A673 (cell line): ENCODE data around the gene GLT1D1. TPM values are rescaled to one million over a fixed set of nuclear protein-coding genes. Genes with fewer than 3 reads are reported as not detected.

Source experiments
- BruUV-seq: library from RNA; stranded (reverse); fragments of 400-500 nt; replicated peaks from 2 replicates; lab custom pipeline; 2021; lab: Mats Ljungman, UMichigan
- CTCF ChIA-PET: fragments of 300-600 bp; sonication (Branson Sonifier 250); formaldehyde crosslinking; loops from one replicate; lab custom pipeline; 2022; ENCODE audit warnings: antibody characterized with exemption; lab: Charles Lee
- POLR2A ChIA-PET: fragments of 300-600 bp; sonication (Branson Sonifier 250); formaldehyde crosslinking; loops from one replicate; lab custom pipeline; 2022; ENCODE audit warnings: antibody characterized with exemption; ENCODE audit not compliant: low non-redundant PET; lab: Charles Lee
- DNase-seq: peaks from one replicate; pipeline ENCODE4 v3.0.0-alpha.2; 2015; ENCODE audit warnings: low spot score
- H3K27ac ChIP-seq: fragments of 200-600 bp; sonication (generic); 2 replicates; pipeline ENCODE4 v1.5.1; 2016; ENCODE audit warnings: mixed run types, low read depth, mild to moderate bottlenecking, mixed read lengths, antibody characterized with exemption, low read length; ENCODE audit not compliant: poor library complexity, severe bottlenecking
- H3K27me3 ChIP-seq: fragments of 200-600 bp; sonication (generic); replicated peaks from 2 replicates; pipeline ENCODE4 v1.6.1; 2017; ENCODE audit warnings: mixed run types, low read depth, mild to moderate bottlenecking, mixed read lengths, antibody characterized with exemption, low read length; ENCODE audit not compliant: insufficient read depth, poor library complexity
- H3K36me3 ChIP-seq: fragments of 200-600 bp; sonication (generic); 2 replicates; pipeline ENCODE4 v1.6.1; 2016; ENCODE audit warnings: mixed run types, mild to moderate bottlenecking, mixed read lengths, antibody characterized with exemption, low read length; ENCODE audit not compliant: insufficient read depth, poor library complexity, severe bottlenecking
- H3K4me1 ChIP-seq: fragments of 200-600 bp; sonication (generic); 2 replicates; pipeline ENCODE4 v1.6.1; 2017; ENCODE audit warnings: mixed run types, mild to moderate bottlenecking, mixed read lengths, antibody characterized with exemption, low read length; ENCODE audit not compliant: insufficient read depth, poor library complexity, severe bottlenecking
- H3K4me3 ChIP-seq: fragments of 200-600 bp; sonication (generic); 2 replicates; pipeline ENCODE4 v1.5.1; 2016; ENCODE audit warnings: low read depth, mixed run types, mild to moderate bottlenecking, mixed read lengths, low read length; ENCODE audit not compliant: poor library complexity, severe bottlenecking
- H3K9me3 ChIP-seq: fragments of 200-600 bp; sonication (generic); 2 replicates; pipeline ENCODE4 v1.6.1; 2016; ENCODE audit warnings: mixed run types, low read depth, mild to moderate bottlenecking, mixed read lengths, antibody characterized with exemption, low read length; ENCODE audit not compliant: poor library complexity, severe bottlenecking
- CTCF ChIP-seq: fragments of 300-800, 200-600 bp; sonication (generic); conservative IDR thresholded peaks from 2 replicates; pipeline ENCODE4 v1.5.1; 2017; ENCODE audit warnings: low read depth, mild to moderate bottlenecking, antibody characterized with exemption, low read length, moderate library complexity, mixed read lengths
- EZH2 ChIP-seq: fragments of 200-600 bp; sonication (generic); IDR thresholded peaks from 2 replicates; pipeline ENCODE4 v1.6.1; 2017; ENCODE audit warnings: borderline replicate concordance, low read depth, mild to moderate bottlenecking, mixed read lengths, antibody characterized with exemption, low read length; ENCODE audit not compliant: poor library complexity, severe bottlenecking
- intact Hi-C: fragments of 100-400 bp; cut with micrococcal nuclease; formaldehyde crosslinking; loops from one replicate; pipeline ENCODE4 v1.10.0; 2022; ENCODE audit not compliant: unreplicated experiment
- total RNA-seq: library from RNA; stranded (reverse); gene quantifications from 2 replicates; pipeline ENCODE4 v1.2.3, GENCODE V29; 2021

The GLT1D1 gene
- total RNA-seq, 1 experiment from 2014 or later: not detected

GRCh38 chr12:128938886-128939285 lies 85.6 kb downstream of the GLT1D1 start:
- intact Hi-C loops: no loop called here
- no peaks in the 10 kb centered on the region for H3K4me1 ChIP-seq
- DNase-seq: no peak
- ChIA-PET CTCF (no interaction called here), POLR2A (no interaction called here)
- no peak for TF ChIP-seq EZH2
- no peaks in the 10 kb centered on the region for H3K9me3 ChIP-seq
- H3K27me3 ChIP-seq: no peaks in the 10 kb centered on the region
- H3K4me3 ChIP-seq: no peak overlapping the region
- no peaks in the 10 kb centered on the region for H3K36me3 ChIP-seq
- BruUV-seq: no TSS peak
- H3K27ac ChIP-seq: no peak overlapping the region

- Histone ChIP-seq H3K9me3 (no peaks in the 10 kb centered on the region), H3K27ac (no peak overlapping the region), H3K27me3 (no peaks in the 10 kb centered on the region), H3K4me3 (no peak overlapping the region), H3K36me3 (no peaks in the 10 kb centered on the region), H3K4me1 (no peaks in the 10 kb centered on the region)
- DNase-seq: no peak
- no TSS peak for BruUV-seq
- CTCF ChIA-PET: no interaction called here
- no peak for TF ChIP-seq CTCF
- TF ChIP-seq EZH2: no peak
- intact Hi-C loops: no loop called here
- POLR2A ChIA-PET: no interaction called here
These were observed 87.0 kb downstream of the GLT1D1 start for GRCh38 chr12:128940090-128940888.

- no TSS peak for BruUV-seq
- intact Hi-C loops: no loop called here
- ChIA-PET POLR2A (no interaction called here), CTCF (no interaction called here)
- Histone ChIP-seq H3K36me3 (no peaks in the 10 kb centered on the region), H3K27me3 (no peaks in the 10 kb centered on the region), H3K4me3 (no peak overlapping the region), H3K9me3 (no peaks in the 10 kb centered on the region), H3K27ac (no peak overlapping the region), H3K4me1 (no peaks in the 10 kb centered on the region)
- DNase-seq: no peak
- TF ChIP-seq CTCF: no peak
- TF ChIP-seq EZH2: no peak
These were observed 87.7 kb downstream of the GLT1D1 start for GRCh38 chr12:128940974-128941373.
